Activated T-helper 1 cell treated with anti-CD3 and anti-CD28 coated beads, Interleukin-2, amount 50 U/mL, for 16 hours (primary cell): ENCODE results near the gene SETBP1.

Experiments used
- DNase-seq, 2 donors: peaks; one replicate each; pipeline ENCODE4 v3.0.0-alpha.2; 2020; ENCODE audit warnings: low read depth in 1 of 2, low spot score in 1 of 2

The SETBP1 gene

DNA sequence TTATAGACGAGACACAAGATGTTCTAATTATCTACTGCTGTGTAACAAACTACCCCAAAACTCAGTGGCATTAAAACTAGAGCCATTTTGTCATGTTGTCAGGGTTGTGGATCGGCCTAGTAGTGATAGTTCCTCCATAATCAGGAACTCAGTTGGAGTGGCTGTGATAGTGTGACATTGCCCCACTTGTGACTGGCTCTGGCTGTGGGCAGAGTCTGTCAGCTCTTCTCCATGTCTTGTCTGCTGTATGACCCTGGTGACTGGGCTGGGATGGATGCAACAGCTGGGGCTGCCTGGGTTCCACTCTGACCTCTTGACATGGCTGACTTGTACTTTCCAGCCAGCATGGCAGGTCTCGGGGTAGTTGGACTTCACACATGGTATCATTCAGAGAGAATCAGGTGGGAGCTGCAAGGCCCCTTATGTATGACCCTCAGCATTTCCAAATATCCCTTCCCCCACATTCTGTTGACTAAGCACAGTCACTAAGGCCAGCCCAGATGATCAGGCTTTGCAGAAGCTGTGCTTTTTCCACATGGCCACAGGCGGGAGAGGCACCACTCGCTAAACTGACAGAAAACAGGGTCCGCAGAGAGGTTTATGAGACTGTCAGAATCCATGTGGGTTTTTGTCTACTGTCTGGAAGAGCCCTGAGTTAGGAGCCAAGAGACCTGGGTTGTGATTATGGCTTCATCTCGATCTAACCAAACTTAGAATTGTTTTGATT, 50.3 kb downstream of the SETBP1 start:
- no peak for DNase-seq

DNA sequence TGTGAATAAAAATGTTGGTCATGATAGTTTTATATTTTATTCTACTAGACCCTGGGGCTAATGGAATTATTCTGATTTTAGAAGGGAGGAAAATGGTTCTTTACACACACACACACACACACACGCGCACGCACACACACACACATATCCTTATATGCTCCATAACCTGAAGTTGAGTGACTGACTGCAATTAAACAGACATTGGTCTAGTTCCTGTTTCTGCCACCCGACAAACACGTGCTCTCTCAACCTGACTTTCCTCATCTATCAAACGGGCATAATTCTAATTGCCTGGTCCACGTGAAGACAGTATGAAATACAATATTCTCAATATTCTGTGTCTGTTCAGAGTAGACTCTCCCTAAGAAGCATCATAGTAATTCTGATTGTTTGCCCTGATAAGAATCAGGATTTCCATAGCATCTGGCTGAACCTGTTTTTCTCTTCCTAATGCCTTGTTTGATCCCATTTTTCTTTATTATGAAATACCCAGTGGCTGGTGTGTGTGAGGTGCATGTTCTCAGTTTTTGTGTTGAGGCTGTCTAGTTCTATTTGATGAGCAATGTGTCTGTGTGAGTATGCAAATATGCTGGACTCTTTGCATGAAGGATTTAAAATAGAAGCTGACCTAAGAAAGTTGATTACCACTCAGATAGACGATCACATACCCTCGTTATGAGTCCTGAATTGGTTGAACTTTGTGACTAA, 51.0 kb downstream of the SETBP1 start:
- DNase-seq: no peak

- no peak for DNase-seq
These were observed 51.5 kb downstream of the SETBP1 start for GRCh38 chr18:44732238-44732563.

DNA sequence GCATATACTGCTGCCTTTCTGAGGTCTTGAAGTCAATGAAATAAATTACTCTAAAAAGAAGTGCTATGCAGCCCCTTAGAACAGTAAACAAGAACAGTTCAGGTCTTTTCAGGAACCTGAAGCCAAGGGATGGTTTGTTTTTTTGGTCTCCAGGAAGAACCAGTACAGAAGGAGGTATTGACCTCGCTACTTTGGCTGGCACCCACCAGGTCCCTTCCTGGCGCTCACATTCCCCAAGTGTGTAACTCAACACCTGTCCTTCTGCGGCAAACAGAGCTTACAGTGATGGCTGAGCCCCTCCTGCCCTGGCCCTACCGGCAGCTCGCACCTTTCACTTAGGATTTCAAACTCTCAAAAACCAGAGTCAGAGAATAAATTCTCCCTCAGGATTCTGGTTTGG, 51.9 kb downstream of the SETBP1 start:
- DNase-seq: no peak

GRCh38 chr18:44733069-44733753, 52.5 kb downstream of the SETBP1 start:
- DNase-seq: no peak

DNA sequence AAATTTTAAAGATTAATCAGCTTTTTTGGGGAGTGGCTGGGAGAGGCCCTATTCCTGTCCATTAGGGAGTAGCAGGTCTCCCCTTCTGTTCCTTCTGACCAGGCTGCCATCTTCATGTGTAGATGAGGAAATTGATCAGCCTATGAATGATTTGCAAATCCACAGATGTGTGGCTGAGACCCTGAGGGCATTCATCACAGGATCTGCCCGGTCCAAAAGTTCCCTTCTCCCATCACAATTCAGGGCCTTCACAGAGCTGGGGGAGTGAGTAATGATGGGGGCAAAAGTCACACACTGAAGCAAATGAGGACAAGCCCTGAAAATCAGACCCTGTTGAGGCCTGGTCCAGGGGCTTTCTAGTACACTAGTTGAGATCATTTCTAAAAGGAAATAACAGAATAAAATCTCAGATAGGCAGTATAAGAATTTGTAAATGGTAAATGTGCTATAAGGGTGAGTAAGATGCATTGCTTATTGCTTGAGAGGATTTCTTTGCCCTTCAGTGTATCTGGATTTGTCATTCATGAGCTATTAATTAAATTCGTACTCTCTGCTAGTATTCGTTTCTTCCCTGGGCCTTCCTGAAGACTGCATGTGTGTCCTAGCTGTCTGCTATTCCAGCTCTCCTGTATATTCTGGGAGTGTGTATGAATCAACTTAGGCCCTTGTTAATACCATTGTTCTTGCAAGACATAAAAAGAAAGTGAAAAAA, 53.2 kb downstream of the SETBP1 start:
- DNase-seq: no peak

GRCh38 chr18:44735096-44735495, 54.4 kb downstream of the SETBP1 start:
- DNase-seq: no peak

DNA sequence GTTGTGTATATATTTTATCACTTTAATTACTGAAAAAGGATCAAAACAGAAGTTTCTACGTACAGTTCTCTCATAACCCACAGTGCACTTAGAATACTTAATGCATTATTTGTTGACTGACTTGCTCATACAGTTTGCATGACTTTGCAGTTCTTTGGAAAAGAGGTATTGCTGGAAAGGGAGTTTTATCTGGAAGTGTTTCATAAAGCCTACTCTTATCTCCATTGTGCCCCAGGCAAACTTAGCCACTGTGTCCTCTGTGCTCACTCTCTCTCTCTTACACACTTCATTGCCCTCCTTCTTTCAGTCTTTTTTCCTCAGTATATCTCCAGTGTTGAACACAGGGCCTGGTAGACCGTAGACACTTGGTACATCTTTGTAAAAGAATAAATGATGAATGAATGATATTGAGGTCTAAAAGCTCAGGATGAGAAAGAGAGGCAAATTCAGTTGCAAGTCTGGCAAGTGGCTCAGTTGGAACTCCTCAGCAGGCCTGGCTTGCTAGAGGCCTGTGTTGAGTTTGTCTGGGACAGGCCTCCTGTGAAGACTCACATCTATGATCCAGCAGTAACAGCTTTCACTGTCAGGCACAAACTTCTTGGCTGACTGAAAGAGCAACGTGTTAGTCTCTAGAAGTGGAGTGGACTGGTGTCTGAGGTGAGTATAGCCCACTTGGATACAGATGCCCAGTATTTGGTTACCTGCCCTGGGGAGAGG, 56.1 kb downstream of the SETBP1 start:
- no peak for DNase-seq

GRCh38 chr18:44737623-44738022, 56.9 kb downstream of the SETBP1 start:
- DNase-seq: no peak

DNA sequence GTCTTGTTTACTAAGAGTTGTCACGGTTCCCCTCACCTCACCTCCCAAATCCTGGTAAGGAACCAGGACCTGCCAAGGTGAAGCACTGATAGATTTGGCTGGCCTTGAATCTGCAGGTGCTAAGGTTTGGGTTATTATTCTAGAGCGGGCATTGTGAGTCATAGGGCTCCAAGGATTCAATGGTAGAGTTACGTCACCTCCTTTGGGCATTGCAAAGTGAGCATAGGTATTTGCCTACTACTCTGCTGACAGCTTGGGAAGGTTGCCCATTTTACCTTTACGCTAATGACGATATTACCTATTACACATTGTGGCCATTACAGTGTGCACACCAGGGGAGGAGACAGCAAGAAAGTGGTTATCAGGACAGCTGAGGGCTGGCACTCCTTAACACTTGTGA, 59.3 kb downstream of the SETBP1 start:
- no peak for DNase-seq

DNA sequence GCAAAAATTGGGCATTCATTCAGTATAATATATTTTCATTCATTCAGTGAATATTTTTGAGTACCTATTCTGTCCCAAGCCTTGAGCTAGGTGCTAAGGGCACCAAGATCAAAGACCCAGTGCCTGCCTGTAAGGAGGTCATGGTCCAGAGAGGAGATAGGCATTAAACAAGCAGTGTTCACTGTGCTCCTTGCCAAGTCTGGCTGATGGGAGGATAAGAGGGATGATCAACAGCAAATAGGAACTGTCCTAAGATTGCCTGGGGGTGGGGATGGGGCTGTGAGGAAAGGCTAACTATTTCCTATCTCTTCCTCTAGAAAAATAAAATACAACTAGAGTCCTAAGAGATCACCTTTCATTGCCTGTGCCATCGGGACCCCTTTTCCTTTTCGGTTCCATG, 60.4 kb downstream of the SETBP1 start:
- DNase-seq: no peak

DNA sequence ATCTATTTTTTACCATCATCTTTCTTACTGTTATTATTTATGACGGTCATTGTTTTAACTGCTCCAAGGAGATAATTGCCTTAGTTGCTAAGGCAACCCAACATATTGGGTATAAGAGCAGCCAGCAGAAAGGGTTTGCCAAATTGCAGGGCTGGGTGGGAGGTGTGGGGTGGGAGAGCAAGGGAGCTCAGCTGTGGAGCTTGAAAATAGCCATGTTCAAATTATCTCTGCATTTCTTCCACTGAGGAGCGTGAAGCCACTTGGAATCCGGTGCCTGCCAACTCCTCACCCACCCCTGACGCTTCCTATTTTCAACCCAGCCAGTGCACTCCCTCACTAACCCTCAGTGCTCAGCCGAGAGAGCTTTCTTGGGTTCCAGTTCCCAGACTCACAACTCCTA, 60.8 kb downstream of the SETBP1 start:
- no peak for DNase-seq

GRCh38 chr18:44742126-44742525, 61.4 kb downstream of the SETBP1 start:
- no peak for DNase-seq

GRCh38 chr18:44742718-44743311, 62.1 kb downstream of the SETBP1 start:
- no peak for DNase-seq

- DNase-seq: no peak
These were observed 62.9 kb downstream of the SETBP1 start for GRCh38 chr18:44743631-44744030.

DNA sequence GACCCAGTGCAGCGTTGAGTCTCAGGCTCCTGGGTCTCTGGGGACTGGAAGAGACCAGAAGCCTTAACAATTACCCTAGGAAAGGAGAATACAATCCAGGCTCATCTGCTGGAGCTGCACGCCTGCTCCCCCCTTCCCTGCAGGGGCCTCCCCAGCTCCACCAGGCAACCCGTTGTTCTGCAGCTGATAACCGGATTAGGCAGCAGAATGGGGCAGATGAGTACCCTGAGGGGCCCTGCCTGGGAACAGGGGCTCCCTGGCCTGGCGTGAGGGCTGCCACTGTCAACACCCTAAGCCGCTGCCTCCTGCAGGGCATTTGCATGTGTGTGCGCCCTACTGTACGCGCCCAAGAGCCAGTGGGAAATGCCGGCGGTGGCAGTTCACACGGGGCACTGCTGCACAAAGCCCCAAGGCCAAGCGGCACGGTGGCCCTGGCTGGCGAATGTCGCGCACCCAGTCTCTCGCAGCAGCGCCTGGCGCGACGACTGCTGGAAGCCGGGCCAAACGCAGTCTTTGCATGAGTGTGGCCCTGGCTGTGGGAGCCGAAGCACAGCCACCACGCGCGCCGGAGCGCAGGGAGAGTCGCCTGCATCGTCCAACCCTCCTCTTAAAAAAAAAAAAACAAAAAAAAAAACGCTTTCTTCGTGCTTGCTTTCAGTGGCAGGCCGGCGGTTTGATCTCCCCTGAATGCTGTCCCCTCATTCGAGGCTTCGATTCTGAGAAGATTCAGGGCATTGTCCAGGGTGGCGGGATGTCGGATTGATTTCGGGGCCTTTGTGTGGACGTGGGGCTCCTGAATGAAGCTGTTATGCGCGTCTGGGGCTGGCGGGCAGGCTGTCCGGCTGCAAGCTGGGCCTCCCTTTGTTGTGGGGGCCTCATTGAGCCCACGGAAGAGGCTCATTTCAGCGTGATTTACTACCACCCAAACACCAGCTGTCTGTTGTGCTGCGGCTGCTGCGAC, 63.8 kb downstream of the SETBP1 start:
- no peak for DNase-seq

- no peak for DNase-seq
These were observed 66.5 kb downstream of the SETBP1 start for GRCh38 chr18:44747157-44747556.

DNA sequence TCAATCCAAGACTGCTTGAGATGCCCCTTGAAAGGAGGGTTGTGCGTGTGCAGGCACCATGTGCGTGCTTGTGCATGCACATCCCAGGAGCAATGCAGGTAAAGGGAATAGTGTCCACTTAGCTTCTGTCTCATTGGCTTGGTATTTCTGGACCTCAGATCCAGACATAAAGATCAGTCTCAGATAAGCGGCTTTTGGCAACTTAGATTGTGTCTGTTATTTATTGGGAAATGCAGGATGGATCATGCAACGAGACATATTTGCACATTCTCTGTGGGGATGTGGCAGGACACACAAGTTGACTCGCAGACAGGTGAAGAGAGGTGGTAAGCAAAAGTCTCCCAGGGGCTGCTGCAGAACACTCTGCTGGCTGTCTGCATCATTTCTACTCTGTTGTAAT, 67.9 kb downstream of the SETBP1 start:
- no peak for DNase-seq

GRCh38 chr18:44750774-44751173, 70.1 kb downstream of the SETBP1 start:
- DNase-seq: no peak

- no peak for DNase-seq
These were observed 73.9 kb downstream of the SETBP1 start for GRCh38 chr18:44754567-44754966.
